GM20431 (cell line): Measurements from ENCODE around the gene DDX3X.
"Not testable (repeated sequence)": the region's sequence is repeated elsewhere in the genome, so short reads cannot be mapped to it uniquely, and the experiment has no call there.

ENCODE experiments used
- in situ Hi-C: fragments of 300-500 bp; cut with MseI, MboI; formaldehyde crosslinking; loops from one replicate; pipeline ENCODE4 v1.15.0; 2020; ENCODE audit warnings: low sequenced_read_pairs; ENCODE audit not compliant: unreplicated experiment

DDX3X gene

DNA sequence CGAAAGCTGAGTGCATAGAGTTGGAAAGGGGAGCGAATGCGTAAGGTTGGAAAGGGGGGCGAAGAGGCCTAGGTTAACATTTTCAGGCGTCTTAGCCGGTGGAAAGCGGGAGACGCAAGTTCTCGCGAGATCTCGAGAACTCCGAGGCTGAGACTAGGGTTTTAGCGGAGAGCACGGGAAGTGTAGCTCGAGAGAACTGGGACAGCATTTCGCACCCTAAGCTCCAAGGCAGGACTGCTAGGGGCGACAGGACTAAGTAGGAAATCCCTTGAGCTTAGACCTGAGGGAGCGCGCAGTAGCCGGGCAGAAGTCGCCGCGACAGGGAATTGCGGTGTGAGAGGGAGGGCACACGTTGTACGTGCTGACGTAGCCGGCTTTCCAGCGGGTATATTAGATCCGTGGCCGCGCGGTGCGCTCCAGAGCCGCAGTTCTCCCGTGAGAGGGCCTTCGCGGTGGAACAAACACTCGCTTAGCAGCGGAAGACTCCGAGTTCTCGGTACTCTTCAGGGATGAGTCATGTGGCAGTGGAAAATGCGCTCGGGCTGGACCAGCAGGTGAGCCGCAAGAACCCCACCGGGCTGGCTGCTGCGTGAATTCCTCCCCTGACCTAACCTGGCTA, at the start of gene DDX3X:
TSS of gene DDX3X (plus strand) at position 419 of the 619 bp plus-strand sequence. CDS start at position 510, 91 bp downstream.
- in situ Hi-C loops, result no loop called here

DNA sequence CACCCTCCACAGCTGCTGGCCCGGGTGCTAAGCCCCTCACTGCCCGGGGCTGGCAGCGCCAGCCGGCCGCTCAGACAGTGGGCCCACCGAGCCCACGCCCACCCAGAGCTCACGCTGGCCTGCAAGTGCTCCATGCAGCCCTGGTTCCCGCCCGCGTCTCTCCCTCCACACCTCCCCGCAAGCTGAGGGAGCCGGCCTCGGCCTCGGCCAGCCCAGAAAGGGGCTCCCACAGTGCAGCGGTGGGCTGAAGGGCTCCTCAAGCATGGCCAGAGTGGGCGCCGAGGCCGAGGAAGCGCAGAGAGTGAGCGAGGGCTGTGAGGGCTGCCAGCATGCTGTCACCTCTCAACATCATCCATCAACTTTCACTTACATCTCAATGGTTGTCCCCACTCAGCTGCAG, 48.0 kb upstream of the DDX3X start:
- in situ Hi-C loops, result not testable (repeated sequence)

- in situ Hi-C loops, result no loop called here
These were observed 45.3 kb upstream of the DDX3X start for GRCh38 chrX:41288641-41289040.

GRCh38 chrX:41289095-41289494, 44.9 kb upstream of the DDX3X start:
- in situ Hi-C loops, result no loop called here

DNA sequence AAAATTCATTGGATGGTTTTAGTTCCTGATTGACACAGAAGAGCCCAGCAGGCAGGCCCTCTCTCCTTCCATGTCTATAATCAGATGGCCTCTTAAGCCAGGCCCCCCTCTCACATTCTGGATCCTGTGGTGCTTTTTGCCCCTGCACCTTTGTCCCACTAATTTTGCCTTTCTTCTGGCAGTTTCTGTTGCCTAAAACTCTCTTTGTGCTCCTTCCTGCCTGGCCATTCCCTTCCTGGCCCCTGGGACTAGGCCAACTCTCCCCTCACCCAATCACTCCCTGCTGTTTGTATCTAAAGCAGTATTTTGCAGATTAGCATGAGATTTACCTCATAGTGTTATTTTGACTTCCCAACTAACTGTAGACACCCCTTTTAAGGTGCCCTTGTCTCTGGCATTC, 42.7 kb upstream of the DDX3X start:
- in situ Hi-C loops, result no loop called here

DNA sequence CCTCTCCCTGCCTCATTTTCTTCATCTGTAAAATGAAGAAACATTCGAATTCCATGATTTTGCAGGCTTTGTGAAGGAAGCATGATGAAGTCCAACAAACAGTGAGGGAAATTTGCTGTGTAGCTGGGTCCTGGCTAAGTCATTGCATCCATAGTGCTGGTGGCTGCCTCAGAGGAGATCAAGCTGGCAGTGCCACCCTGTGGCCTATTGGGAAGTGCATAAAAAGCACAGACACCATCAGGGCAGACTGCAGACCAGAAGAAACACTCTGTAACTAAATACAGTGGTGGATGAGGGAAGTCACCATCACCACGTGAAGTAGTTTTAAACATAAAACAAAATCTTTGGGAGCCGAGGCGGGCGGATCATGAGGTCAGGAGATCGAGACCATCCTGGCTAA, 40.7 kb upstream of the DDX3X start:
- in situ Hi-C loops, result no loop called here

DNA sequence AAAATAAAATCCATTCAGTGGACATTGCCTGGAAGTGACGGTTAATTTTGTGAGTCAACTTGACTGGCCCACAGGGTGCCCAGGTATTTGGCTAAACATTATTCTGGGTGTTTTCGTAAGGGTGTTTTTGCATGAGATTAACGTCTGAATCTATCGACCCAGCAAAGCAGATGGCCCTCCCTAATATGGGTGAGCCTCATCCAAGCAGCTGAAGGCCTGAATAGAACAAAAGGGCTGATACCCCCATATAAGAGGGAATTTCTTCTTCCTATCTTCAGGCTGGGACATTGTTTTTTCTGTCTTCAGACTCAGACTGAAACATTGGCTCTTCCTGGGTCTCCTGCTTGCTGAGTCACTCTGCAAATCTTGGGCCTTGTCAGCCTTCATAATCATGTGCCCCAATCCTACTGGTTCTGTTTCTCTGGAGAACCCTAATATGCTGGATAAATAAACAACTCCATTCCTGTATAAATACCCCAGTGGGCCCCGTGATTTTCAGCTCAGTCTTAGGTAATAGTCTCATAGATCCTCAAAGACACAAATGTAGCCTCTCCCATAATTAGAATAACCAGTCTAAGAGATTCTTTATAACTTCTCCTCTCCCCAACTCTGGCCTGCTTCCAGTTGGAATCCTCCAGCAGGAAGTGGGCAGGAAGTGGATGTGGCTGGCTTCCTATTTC, 33.1 kb upstream of the DDX3X start:
- in situ Hi-C loops, result no loop called here

- in situ Hi-C loops, result no loop called here
These were observed 32.5 kb upstream of the DDX3X start for GRCh38 chrX:41301438-41301824.

GRCh38 chrX:41302370-41302769, 31.6 kb upstream of the DDX3X start:
- in situ Hi-C loops, result no loop called here

- in situ Hi-C loops, result no loop called here
These were observed 30.9 kb upstream of the DDX3X start for GRCh38 chrX:41303013-41303412.

GRCh38 chrX:41304178-41304577, 29.8 kb upstream of the DDX3X start:
- in situ Hi-C loops, result no loop called here

- in situ Hi-C loops, result no loop called here
These were observed 24.9 kb upstream of the DDX3X start for GRCh38 chrX:41308884-41309647.

GRCh38 chrX:41312786-41313185, 21.2 kb upstream of the DDX3X start:
- in situ Hi-C loops, result no loop called here

GRCh38 chrX:41313419-41313818, 20.5 kb upstream of the DDX3X start:
- in situ Hi-C loops, result no loop called here

- in situ Hi-C loops, result no loop called here
These were observed 19.8 kb upstream of the DDX3X start for GRCh38 chrX:41314204-41314603.

DNA sequence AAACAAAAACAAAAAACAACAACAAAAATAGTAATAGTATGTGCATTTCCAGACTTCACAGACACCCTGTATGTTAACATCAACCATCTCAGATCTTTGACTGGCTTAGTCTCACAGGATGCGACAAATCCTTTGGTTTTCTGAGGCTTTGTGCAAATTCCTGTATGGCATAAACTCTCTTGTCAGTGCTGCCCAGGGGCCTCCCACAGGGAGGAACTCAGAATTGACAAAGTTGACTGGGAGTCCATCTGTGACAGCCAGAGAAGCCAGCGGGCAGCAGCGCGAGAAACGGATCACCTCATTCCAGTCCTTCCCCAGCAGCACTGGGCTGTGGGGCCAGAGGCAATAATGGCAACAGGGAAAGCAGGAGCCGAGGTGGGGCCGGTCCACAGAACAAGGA, 19.1 kb upstream of the DDX3X start:
- in situ Hi-C loops, result no loop called here

GRCh38 chrX:41316266-41316665, 17.7 kb upstream of the DDX3X start:
- in situ Hi-C loops, result not testable (repeated sequence)

DNA sequence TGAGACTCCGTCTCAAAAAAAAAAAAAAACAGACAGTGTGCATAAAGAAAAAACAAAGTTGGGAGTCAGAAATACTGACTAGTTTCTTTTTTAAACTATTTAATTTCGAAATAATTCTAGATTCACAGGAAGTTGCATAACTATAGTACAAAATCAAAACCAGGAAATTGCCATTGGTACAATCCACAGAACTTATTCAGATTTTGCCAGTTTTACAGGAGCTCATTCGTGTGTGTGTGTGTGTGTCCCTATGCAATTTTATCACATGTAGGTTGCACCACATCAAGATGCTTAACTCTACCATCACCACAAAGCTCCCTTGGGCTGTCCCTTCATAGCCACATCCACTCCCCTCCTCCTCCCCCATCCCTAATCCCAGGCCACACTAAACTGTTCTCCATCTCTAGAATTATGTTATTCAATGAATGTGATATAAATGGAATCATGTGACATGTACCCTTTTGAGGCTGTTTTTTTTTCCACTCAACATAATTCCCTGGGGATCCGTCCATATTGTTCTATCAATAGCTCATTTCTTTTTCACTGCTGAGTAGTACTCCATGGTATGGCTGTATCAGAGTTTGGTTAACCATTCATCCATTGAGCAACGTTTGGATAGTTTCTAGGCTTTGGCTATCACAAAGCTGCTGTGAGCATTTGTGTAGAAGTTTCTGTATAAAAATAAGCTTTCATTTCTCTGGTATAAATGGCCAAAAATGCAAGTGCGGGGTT, 16.3 kb upstream of the DDX3X start:
- in situ Hi-C loops, result no loop called here

GRCh38 chrX:41320393-41320792, 13.6 kb upstream of the DDX3X start:
- in situ Hi-C loops, result no loop called here

- in situ Hi-C loops, result no loop called here
These were observed 10.9 kb upstream of the DDX3X start for GRCh38 chrX:41322821-41323603.
